ENCODE results near the gene LRFN2. TPM values are rescaled to one million over a fixed set of nuclear protein-coding genes. Genes with fewer than 3 reads are reported as not detected.

Gene LRFN2
- total RNA-seq, 1 donor from 2014 or later = 0.32 TPM

GRCh38 chr6:40627316-40627715 lies 40.2 kb upstream of the LRFN2 start:
- H4K20me1 ChIP-seq (ENCODE audit: insufficient read depth, low read length) = no peaks in the 10 kb centered on the region
- Mint-ChIP-seq H3K27ac (ENCODE audit: unreplicated experiment) (no peak overlapping the region), H3K4me3 (ENCODE audit: unreplicated experiment) (no peak overlapping the region), H3K4me1 (ENCODE audit: low read depth, unreplicated experiment) (peaks cover 6% of the 10 kb centered on the region), H3K27me3 (ENCODE audit: low read depth, unreplicated experiment) (peaks cover 15% of the 10 kb centered on the region), H3K36me3 (ENCODE audit: low read depth, unreplicated experiment) (no peaks in the 10 kb centered on the region), H3K9me3 (ENCODE audit: unreplicated experiment) (peaks cover 8% of the 10 kb centered on the region)
- no peaks in the 10 kb centered on the region for H3K36me3 ChIP-seq (ENCODE audit: insufficient read depth, low read length)
- H3K4me1 ChIP-seq (ENCODE audit: insufficient read depth, low read length) = no peaks in the 10 kb centered on the region
- no peak overlapping the region for H3K4me2 ChIP-seq (ENCODE audit: low read length)
- H3K4me3 ChIP-seq (ENCODE audit: insufficient read depth, low read depth, low read length) = no peak overlapping the region
- FAIRE-seq = no peak
- no peaks in the 10 kb centered on the region for H3K27me3 ChIP-seq (ENCODE audit: insufficient read depth, low read length)
- TF ChIP-seq EZH2 (IDR thresholded peaks at IDR 0.05; ENCODE audit: insufficient read depth, low read length) (no peak), CTCF (IDR thresholded peaks at IDR 0.05; ENCODE audit: insufficient read depth, low read depth, low read length) (no peak)
- H3K9me3 ChIP-seq (ENCODE audit: insufficient read depth, low read depth, low read length) = no peaks in the 10 kb centered on the region
- no peaks in the 10 kb centered on the region for H3K79me2 ChIP-seq (ENCODE audit: insufficient read depth, low read length)
- no peak overlapping the region for H3K9ac ChIP-seq (ENCODE audit: low read length)
- no peak for DNase-seq (ENCODE audit: low read depth)
- no peak overlapping the region for H2AFZ ChIP-seq (ENCODE audit: low read depth, low read length)
- no peak overlapping the region for H3K27ac ChIP-seq (ENCODE audit: low read depth, low read length)

- no peak overlapping the region for H3K9ac ChIP-seq (ENCODE audit: low read length)
- TF ChIP-seq CTCF (IDR thresholded peaks at IDR 0.05; ENCODE audit: insufficient read depth, low read depth, low read length) (no peak), EZH2 (IDR thresholded peaks at IDR 0.05; ENCODE audit: insufficient read depth, low read length) (no peak)
- peaks cover 8% of the 10 kb centered on the region for H3K9me3 Mint-ChIP-seq (ENCODE audit: unreplicated experiment)
- H3K4me3 Mint-ChIP-seq (ENCODE audit: unreplicated experiment) = no peak overlapping the region
- peaks cover 6% of the 10 kb centered on the region for H3K4me1 Mint-ChIP-seq (ENCODE audit: low read depth, unreplicated experiment)
- no peaks in the 10 kb centered on the region for H3K79me2 ChIP-seq (ENCODE audit: insufficient read depth, low read length)
- H3K36me3 Mint-ChIP-seq (ENCODE audit: low read depth, unreplicated experiment) = no peaks in the 10 kb centered on the region
- H4K20me1 ChIP-seq (ENCODE audit: insufficient read depth, low read length) = no peaks in the 10 kb centered on the region
- H3K4me2 ChIP-seq (ENCODE audit: low read length) = no peak overlapping the region
- H3K27me3 Mint-ChIP-seq (ENCODE audit: low read depth, unreplicated experiment) = peaks cover 15% of the 10 kb centered on the region
- H2AFZ ChIP-seq (ENCODE audit: low read depth, low read length) = no peak overlapping the region
- DNase-seq (ENCODE audit: low read depth) = no peak
- H3K36me3 ChIP-seq (ENCODE audit: insufficient read depth, low read length) = no peaks in the 10 kb centered on the region
- no peaks in the 10 kb centered on the region for H3K27me3 ChIP-seq (ENCODE audit: insufficient read depth, low read length)
- no peak for FAIRE-seq
- no peak overlapping the region for H3K4me3 ChIP-seq (ENCODE audit: insufficient read depth, low read depth, low read length)
- no peaks in the 10 kb centered on the region for H3K4me1 ChIP-seq (ENCODE audit: insufficient read depth, low read length)
- no peaks in the 10 kb centered on the region for H3K9me3 ChIP-seq (ENCODE audit: insufficient read depth, low read depth, low read length)
- no peak overlapping the region for H3K27ac ChIP-seq (ENCODE audit: low read depth, low read length)
- H3K27ac Mint-ChIP-seq (ENCODE audit: unreplicated experiment) = no peak overlapping the region
Measured at GRCh38 chr6:40626886-40627285, 39.7 kb upstream of the LRFN2 start.

GRCh38 chr6:40623932-40624331 lies 36.8 kb upstream of the LRFN2 start:
- Histone ChIP-seq H3K9ac (ENCODE audit: low read length) (no peak overlapping the region), H3K79me2 (ENCODE audit: insufficient read depth, low read length) (no peaks in the 10 kb centered on the region), H3K27me3 (ENCODE audit: insufficient read depth, low read length) (no peaks in the 10 kb centered on the region), H2AFZ (ENCODE audit: low read depth, low read length) (no peak overlapping the region), H3K9me3 (ENCODE audit: insufficient read depth, low read depth, low read length) (no peaks in the 10 kb centered on the region), H3K4me3 (ENCODE audit: insufficient read depth, low read depth, low read length) (no peak overlapping the region), H3K36me3 (ENCODE audit: insufficient read depth, low read length) (no peaks in the 10 kb centered on the region), H3K4me2 (ENCODE audit: low read length) (no peak overlapping the region), H3K27ac (ENCODE audit: low read depth, low read length) (no peak overlapping the region), H3K4me1 (ENCODE audit: insufficient read depth, low read length) (no peaks in the 10 kb centered on the region), H4K20me1 (ENCODE audit: insufficient read depth, low read length) (no peaks in the 10 kb centered on the region)
- H3K27me3 Mint-ChIP-seq (ENCODE audit: low read depth, unreplicated experiment) = peaks cover 30% of the 10 kb centered on the region
- no peaks in the 10 kb centered on the region for H3K36me3 Mint-ChIP-seq (ENCODE audit: low read depth, unreplicated experiment)
- DNase-seq (ENCODE audit: low read depth) = no peak
- no peak overlapping the region for H3K27ac Mint-ChIP-seq (ENCODE audit: unreplicated experiment)
- TF ChIP-seq EZH2 (IDR thresholded peaks at IDR 0.05; ENCODE audit: insufficient read depth, low read length) = no peak
- no peak for TF ChIP-seq CTCF (IDR thresholded peaks at IDR 0.05; ENCODE audit: insufficient read depth, low read depth, low read length)
- no peak overlapping the region for H3K4me3 Mint-ChIP-seq (ENCODE audit: unreplicated experiment)
- peaks cover 6% of the 10 kb centered on the region for H3K4me1 Mint-ChIP-seq (ENCODE audit: low read depth, unreplicated experiment)
- no peak for FAIRE-seq
- peaks cover 8% of the 10 kb centered on the region for H3K9me3 Mint-ChIP-seq (ENCODE audit: unreplicated experiment)

All from astrocyte (in vitro differentiated cells and primary cell).